ENCODE data around the gene SERPINA4.

DNA sequence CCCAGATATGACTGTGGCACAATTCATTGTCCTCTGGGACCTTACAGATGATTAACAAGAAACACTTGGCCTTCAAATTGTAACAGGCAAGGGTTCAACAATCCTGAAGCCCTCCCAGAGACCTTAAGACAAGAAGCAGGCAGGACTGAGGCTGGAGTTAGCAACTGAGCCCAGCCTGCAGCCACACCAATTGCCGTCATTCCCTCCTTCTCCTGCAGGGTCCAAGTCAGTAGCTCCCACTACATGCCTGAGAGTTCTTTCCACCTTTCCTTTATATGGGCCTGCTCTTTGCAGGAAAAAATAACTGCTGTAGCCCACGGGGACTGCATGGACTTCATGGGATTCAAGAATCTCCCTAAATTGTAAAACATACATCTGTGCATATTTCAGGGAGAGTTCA lies 2.4 kb upstream of the SERPINA4 start:
- TF ChIP-seq FOXM1 (IDR thresholded peaks at IDR 0.05; ENCODE audit: borderline replicate concordance, low read depth) (no peak), CREB1 (IDR thresholded peaks at IDR 0.05; ENCODE audit: low read depth) (no peak), EP300 (IDR thresholded peaks at IDR 0.05; ENCODE audit: borderline replicate concordance) (no peak), EGR1 (IDR thresholded peaks at IDR 0.05) (no peak), TAF1 (IDR thresholded peaks at IDR 0.05; ENCODE audit: low read depth) (no peak)
- TF ChIP-seq, protein P1, sequence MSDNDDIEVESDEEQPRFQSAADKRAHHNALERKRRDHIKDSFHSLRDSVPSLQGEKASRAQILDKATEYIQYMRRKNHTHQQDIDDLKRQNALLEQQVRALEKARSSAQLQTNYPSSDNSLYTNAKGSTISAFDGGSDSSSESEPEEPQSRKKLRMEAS (IDR thresholded peaks at IDR 0.05), result no peak
- TF ChIP-seq, protein P2, sequence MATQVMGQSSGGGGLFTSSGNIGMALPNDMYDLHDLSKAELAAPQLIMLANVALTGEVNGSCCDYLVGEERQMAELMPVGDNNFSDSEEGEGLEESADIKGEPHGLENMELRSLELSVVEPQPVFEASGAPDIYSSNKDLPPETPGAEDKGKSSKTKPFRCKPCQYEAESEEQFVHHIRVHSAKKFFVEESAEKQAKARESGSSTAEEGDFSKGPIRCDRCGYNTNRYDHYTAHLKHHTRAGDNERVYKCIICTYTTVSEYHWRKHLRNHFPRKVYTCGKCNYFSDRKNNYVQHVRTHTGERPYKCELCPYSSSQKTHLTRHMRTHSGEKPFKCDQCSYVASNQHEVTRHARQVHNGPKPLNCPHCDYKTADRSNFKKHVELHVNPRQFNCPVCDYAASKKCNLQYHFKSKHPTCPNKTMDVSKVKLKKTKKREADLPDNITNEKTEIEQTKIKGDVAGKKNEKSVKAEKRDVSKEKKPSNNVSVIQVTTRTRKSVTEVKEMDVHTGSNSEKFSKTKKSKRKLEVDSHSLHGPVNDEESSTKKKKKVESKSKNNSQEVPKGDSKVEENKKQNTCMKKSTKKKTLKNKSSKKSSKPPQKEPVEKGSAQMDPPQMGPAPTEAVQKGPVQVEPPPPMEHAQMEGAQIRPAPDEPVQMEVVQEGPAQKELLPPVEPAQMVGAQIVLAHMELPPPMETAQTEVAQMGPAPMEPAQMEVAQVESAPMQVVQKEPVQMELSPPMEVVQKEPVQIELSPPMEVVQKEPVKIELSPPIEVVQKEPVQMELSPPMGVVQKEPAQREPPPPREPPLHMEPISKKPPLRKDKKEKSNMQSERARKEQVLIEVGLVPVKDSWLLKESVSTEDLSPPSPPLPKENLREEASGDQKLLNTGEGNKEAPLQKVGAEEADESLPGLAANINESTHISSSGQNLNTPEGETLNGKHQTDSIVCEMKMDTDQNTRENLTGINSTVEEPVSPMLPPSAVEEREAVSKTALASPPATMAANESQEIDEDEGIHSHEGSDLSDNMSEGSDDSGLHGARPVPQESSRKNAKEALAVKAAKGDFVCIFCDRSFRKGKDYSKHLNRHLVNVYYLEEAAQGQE (IDR thresholded peaks at IDR 0.05; ENCODE audit: low read depth), result no peak
